T47D (cell line): ENCODE results near the gene DCHS1.

Experiments used
- DNase-seq, 2 experiments: peaks; one replicate each; pipeline versions ENCODE4 v3.0.0 to v3.0.0-alpha.2; 2011 to 2012; ENCODE audit warnings: low read depth in 1 of 2, low spot score in 1 of 2
- JUND ChIP-seq: IDR thresholded peaks from 2 replicates; pipeline ENCODE4 v1.6.1; 2012; ENCODE audit warnings: low read depth
- in situ Hi-C: cut with HindIII; loops from 2 replicates; pipeline ENCODE4 v1.10.0; 2016; ENCODE audit warnings: low sequenced_read_pairs, low pct_unique_long_range_greater_than_20kb

DCHS1 gene

GRCh38 chr11:6627762-6628241, 27.8 kb downstream of the DCHS1 start:
- in situ Hi-C loops = no loop called here
- no peak for DNase-seq

GRCh38 chr11:6626971-6627761, 28.4 kb downstream of the DCHS1 start:
- no peak for DNase-seq
- TF ChIP-seq JUND = no peak
- in situ Hi-C loops = no loop called here

More at GRCh38 chr11:6627762-6628241, 27.8 kb downstream of the DCHS1 start:
- TF ChIP-seq JUND = no peak

DNA sequence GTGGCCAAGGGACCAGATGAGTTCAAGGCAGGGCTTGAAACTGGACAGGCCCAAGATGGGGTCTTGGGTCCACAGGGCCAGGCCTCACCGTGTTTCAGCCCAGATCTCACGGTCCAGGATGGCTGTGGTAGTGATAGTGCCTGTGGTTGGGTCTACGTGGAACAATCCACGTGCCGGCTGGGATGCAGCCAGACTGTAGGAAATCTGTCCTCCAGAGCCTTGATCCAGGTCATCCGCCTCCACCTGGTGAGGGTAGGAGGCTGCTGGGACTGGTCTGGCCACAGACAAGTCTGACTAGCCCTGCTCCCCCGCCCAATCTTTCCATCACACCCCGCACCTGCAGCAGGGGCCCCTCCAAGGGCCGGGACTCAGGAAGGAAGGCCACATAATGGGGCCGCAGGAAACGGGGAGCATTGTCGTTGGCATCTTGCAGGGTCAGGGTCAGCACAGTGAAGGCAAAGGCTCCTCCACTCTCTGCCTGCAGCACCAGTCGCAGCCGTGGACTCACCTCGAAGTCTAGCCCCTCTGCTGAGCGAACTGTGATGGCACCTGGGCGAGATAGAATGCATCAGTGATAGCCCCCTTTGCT, 29.7 kb downstream of the DCHS1 start:
- no peak for DNase-seq
- no peak for TF ChIP-seq JUND
- in situ Hi-C loops = no loop called here

DNA sequence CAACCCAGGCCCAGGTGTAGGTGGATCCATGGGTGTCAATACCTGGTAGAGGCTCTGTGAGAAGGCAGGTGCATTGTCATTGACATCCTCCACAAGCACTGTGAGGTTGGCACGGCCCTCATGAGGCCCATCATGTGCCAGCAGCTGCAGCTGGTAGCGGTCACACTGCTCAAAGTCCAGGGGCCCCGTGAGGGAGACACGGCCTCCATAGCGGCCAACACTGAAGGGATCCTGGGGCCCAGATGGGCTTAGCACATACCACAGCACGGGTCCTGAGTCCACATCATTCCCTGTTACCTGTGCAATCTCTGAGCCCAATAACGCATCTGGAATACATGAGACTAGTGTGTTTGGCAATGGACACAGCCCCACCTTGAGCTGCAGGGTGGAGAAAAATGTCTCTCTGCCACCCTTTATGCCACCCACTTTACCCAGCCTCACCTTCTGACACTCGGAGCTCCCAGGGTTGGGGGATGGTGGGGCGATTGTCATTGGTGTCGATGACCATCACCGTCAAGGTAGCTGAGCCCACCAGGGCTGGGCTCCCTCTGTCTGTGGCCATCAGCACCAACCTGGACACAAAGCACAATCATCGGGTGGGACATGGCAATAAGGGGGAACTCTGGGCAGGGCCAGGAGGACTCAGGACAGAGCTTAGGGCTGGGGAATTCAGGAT, 30.3 kb downstream of the DCHS1 start:
- in situ Hi-C loops = no loop called here
- TF ChIP-seq JUND = no peak
- no peak for DNase-seq

GRCh38 chr11:6623391-6624363, 31.9 kb downstream of the DCHS1 start:
- no peak for DNase-seq
- in situ Hi-C loops = no loop called here
- TF ChIP-seq JUND = no peak

GRCh38 chr11:6622261-6623171, 33.1 kb downstream of the DCHS1 start:
- DNase-seq = no peak
- no peak for TF ChIP-seq JUND
- in situ Hi-C loops = no loop called here

DNA sequence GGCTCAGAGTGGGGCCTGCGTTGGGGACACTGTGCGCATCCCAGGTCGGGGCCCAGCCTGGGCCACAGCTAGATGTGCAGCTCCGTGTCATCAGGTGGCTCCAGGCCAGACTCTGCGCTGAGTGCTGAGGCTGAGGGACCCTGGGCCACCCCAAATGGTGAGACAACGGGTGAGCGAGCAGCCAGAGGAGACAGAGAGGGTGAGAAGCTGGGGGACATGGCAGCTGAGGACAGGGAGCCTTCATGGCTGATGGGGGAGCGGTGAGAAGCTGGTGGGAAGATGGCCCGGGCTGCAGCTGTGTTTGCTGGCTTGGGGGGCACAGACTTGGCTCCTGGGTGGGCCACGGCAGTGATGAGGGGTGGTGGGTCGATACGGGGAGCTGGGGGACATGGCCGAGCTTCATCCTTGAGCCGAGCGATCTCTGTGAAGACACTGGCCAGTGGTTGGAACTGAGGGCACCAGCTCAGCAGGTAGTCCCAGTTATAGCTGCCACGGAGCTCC, 33.8 kb downstream of the DCHS1 start:
- no peak for TF ChIP-seq JUND
- DNase-seq = no peak
- in situ Hi-C loops = no loop called here

DNA sequence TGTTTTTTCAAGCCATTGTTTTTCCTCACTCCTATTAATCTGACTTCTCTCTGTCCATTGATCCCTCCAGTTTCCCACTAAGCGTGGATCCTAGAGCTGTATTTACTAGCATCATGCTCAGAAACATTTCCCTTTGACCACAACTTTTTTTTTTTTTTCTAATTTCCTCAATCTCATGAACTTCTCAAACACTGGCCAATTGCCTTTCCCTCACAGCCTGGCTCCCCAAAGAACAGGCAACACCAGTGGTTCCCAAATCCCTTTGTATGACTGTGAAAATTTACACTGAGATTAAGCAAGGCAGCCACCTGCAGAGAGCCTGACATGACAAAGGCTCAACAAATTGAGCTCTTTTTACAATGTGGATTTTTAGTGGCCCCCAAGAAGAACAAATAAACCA, 35.0 kb downstream of the DCHS1 start:
- in situ Hi-C loops = no loop called here

DNA sequence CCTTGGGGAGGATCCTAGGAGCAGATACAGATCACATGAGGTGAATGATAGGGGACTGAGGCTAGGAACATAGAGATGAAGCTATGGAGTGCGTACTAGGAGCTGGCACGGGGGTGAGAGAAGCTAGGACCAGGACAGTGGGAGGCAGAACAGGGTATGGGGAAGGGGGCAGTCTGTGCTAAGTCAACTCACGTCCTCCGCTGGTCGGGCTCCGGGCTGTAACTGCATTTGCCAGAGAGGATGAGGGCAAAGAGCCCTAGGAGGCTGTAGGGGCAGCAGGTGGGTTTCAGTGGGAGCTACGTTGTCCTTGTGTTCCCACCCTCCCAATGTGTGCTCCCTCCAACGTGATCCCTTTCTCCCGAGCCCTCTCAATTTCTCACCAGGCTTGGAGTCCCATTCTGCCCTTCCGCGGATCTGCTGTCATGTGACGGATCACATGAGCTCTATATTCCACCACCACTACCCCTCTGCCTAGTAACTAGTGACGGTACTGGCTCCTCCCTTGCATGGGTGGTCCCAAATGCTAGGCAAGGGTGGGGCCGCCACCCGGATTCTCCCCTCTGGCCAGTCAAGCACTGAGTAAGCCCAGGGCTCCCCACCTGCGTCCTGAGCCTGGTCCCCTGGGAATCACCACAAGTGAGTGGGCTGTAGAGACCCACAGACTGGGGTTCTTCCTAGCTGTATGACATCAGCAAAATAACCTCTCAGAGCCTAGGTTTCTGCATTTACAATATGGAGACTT, 36.4 kb downstream of the DCHS1 start, which contains the start of gene TPP1:
TSS of gene TPP1 (minus strand) at position 419 of the 742 bp plus-strand sequence. CDS start at position 397, 22 bp downstream.
- peak; percentile 91 to 93 for DNase-seq
- in situ Hi-C loops = no loop called here
- TF ChIP-seq JUND = no peak

More for the DNA sequence above, 35.0 kb downstream of the DCHS1 start:
- TF ChIP-seq JUND = no peak
- DNase-seq = no peak
